ENCODE results near the gene EPHX1.

Gene EPHX1

GRCh38 chr1:225888289-225888897, 78.5 kb downstream of the EPHX1 start:
- H3K36me3 ChIP-seq = no peaks in the 10 kb centered on the region
- intact Hi-C loops (cut with DNase I; ENCODE audit: low total_unique reads) = no loop called here
- H3K4me1 ChIP-seq = peaks cover 0 to 11% (median under 1%) of the 10 kb centered on the region in 4 donors
- no peak overlapping the region for H3K4me3 ChIP-seq
- no peaks in the 10 kb centered on the region for H3K9me3 ChIP-seq
- TF ChIP-seq CTCF (IDR thresholded peaks at IDR 0.05) = no peak
- no peak overlapping the region for H3K27ac ChIP-seq
- no peak for DNase-seq
- peaks cover 0 to 12% of the 10 kb centered on the region in 2 donors for H3K27me3 ChIP-seq

- Histone ChIP-seq H3K27ac (no peak within 1 kb of the TSS), H3K4me3 (no peak within 1 kb of the TSS), H3K27me3 (peaks cover 0 to 12% of the 10 kb centered on the region in 2 donors), H3K4me1 (peaks cover 0 to 9% (median 0%) of the 10 kb centered on the region in 4 donors), H3K36me3 (no peaks in the 10 kb centered on the region), H3K9me3 (no peaks in the 10 kb centered on the region)
- no peak for DNase-seq
- TF ChIP-seq CTCF (IDR thresholded peaks at IDR 0.05) = no peak
- intact Hi-C loops (cut with DNase I; ENCODE audit: low total_unique reads) = no loop called here
These were observed 79.1 kb downstream of the EPHX1 start, which contains the start of gene LEFTY1 for GRCh38 chr1:225888898-225889601. Gene LEFTY1 (minus strand): TSS chr1:225889146. CDS start chr1:225889066, 80 bp downstream.

- H3K27me3 ChIP-seq = peaks cover 0 to 12% of the 10 kb centered on the region in 2 donors
- no peak overlapping the region for H3K4me3 ChIP-seq
- H3K36me3 ChIP-seq = no peaks in the 10 kb centered on the region
- H3K27ac ChIP-seq = no peak overlapping the region
- intact Hi-C loops (cut with DNase I; ENCODE audit: low total_unique reads) = no loop called here
- H3K9me3 ChIP-seq = no peaks in the 10 kb centered on the region
- peaks cover 0 to 9% (median 0%) of the 10 kb centered on the region in 4 donors for H3K4me1 ChIP-seq
- DNase-seq = no peak
- no peak for TF ChIP-seq CTCF (IDR thresholded peaks at IDR 0.05)
These were observed 79.8 kb downstream of the EPHX1 start for GRCh38 chr1:225889743-225890142.

GRCh38 chr1:225890346-225891228, 80.7 kb downstream of the EPHX1 start:
- H3K27me3 ChIP-seq = peaks cover 0 to 12% of the 10 kb centered on the region in 2 donors
- intact Hi-C loops (cut with DNase I; ENCODE audit: low total_unique reads) = no loop called here
- no peak for DNase-seq
- TF ChIP-seq CTCF (IDR thresholded peaks at IDR 0.05) = no peak
- no peaks in the 10 kb centered on the region for H3K9me3 ChIP-seq
- no peaks in the 10 kb centered on the region for H3K36me3 ChIP-seq
- no peak overlapping the region for H3K4me3 ChIP-seq
- H3K4me1 ChIP-seq = peaks cover 0 to 9% (median 0%) of the 10 kb centered on the region in 4 donors
- no peak overlapping the region for H3K27ac ChIP-seq

GRCh38 chr1:225891229-225891972, 81.5 kb downstream of the EPHX1 start:
- Histone ChIP-seq H3K36me3 (no peaks in the 10 kb centered on the region), H3K27ac (no peak overlapping the region), H3K4me1 (peaks cover 0 to 9% (median 0%) of the 10 kb centered on the region in 4 donors), H3K4me3 (no peak overlapping the region), H3K9me3 (no peaks in the 10 kb centered on the region), H3K27me3 (peaks cover 0 to 12% of the 10 kb centered on the region in 2 donors)
- no peak for TF ChIP-seq CTCF (IDR thresholded peaks at IDR 0.05)
- intact Hi-C loops (cut with DNase I; ENCODE audit: low total_unique reads) = no loop called here
- no peak for DNase-seq
